Measurements from ENCODE around the gene FGFBP1. TPM values are rescaled to one million over a fixed set of nuclear protein-coding genes. Genes with fewer than 3 reads are reported as not detected.

Gene FGFBP1
- total RNA-seq, 1 experiment from 2014 or later = 5.0 TPM

DNA sequence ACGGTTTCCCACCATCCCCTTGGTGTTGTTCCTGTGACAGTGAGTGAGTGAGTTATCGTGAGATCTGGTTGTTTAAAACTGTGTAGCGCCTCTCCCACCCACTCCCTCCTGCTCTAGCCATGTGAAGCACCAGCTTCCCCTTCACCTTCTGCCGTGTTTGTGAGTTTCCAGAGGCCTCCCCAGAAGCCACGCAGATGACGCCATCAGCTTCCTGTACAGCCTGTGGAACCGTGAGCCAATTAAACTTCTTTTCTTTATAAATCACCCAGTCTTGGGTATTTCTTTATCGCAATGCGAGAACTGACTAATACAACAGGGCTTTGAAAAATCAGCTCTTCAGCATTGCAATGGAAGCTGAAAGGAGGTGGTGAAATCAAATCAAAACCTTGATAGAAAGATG lies 50.0 kb downstream of the FGFBP1 start:
- CTCF ChIA-PET = no interaction called here
- no peak for TF ChIP-seq CTCF (IDR thresholded peaks at IDR 0.05; ENCODE audit: unreplicated experiment)
- intact Hi-C loops (cut with micrococcal nuclease; ENCODE audit: unreplicated experiment) = no loop called here
- BruUV-seq (replicated peaks) = no TSS peak
- DNase-seq = no peak
- no peaks in the 10 kb centered on the region for H3K9me3 Mint-ChIP-seq (ENCODE audit: low read depth, unreplicated experiment)
- no peak overlapping the region for H3K4me3 Mint-ChIP-seq (ENCODE audit: low read depth, unreplicated experiment)
- H3K27me3 Mint-ChIP-seq (ENCODE audit: unreplicated experiment) = no peaks in the 10 kb centered on the region
- H3K4me1 Mint-ChIP-seq (ENCODE audit: low read depth, unreplicated experiment) = peaks cover 26% of the 10 kb centered on the region
- H3K27ac Mint-ChIP-seq (ENCODE audit: unreplicated experiment) = no peak overlapping the region
- no peaks in the 10 kb centered on the region for H3K36me3 Mint-ChIP-seq (ENCODE audit: insufficient read depth, unreplicated experiment)

Other genes with a start within 250 kb of the FGFBP1 start
- 4.7 and 6.0 TPM in 2 replicates for gene BST1, start 235.7 kb downstream of the FGFBP1 start, total RNA-seq (2022)
- 3.4 and 9.4 TPM in 2 replicates for gene CD38, start 160.4 kb downstream of the FGFBP1 start, total RNA-seq (2022)
- gene FGFBP2, start 24.4 kb upstream of the FGFBP1 start, total RNA-seq (2022) = not detected in 2 replicates
- 43.8 and 73.9 TPM in 2 replicates for gene PROM1, start 145.3 kb upstream of the FGFBP1 start, total RNA-seq (2022)